BE2C (cell line): Measurements from ENCODE around the gene ARHGEF11.

Source experiments
- DNase-seq: peaks from one replicate; pipeline ENCODE4 v3.0.0-alpha.2; 2020
- H3K27me3 ChIP-seq: fragments of 250-450 bp; sonication (Bioruptor Pico); 2 replicates; pipeline ENCODE4 v1.5.1; 2020; ENCODE audit warnings: mild to moderate bottlenecking
- H3K36me3 ChIP-seq: fragments of 250-450 bp; sonication (Bioruptor Pico); 2 replicates; pipeline ENCODE4 v1.5.1; 2020; ENCODE audit warnings: mild to moderate bottlenecking
- H3K4me1 ChIP-seq: fragments of 250-450 bp; sonication (Bioruptor Pico); 2 replicates; pipeline ENCODE4 v1.5.1; 2020
- H3K4me3 ChIP-seq: 2 replicates; pipeline ENCODE4 v1.5.1; 2011; ENCODE audit warnings: low read depth, low read length
- H3K9me3 ChIP-seq: fragments of 250-450 bp; sonication (Bioruptor Pico); 2 replicates; pipeline ENCODE4 v1.5.1; 2020
- TF ChIP-seq, protein P1 (sequence below): IDR thresholded peaks from 2 replicates; pipeline ENCODE4 v1.5.1; 2012; ENCODE audit warnings: mild to moderate bottlenecking, low read depth, low read length

ARHGEF11 gene

DNA sequence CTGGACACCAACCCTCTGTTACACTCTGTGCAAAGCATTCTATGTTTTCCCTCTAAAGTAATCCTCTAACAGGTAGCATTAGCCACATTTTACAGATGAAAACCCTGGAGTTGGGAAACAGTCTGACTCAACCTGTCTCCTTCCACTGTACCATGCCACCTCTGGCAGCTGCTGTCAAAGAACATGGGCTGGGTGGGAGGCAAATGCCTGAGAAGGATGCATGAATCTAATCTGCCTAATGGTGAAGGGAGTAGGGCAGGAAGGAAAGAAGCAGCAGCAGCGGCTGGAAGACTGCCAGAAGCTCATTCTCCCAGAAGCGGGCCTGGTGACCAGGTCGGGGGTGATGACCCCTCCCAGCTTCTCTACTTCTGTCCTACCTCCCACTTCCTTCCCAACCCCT is 103.4 kb downstream of the ARHGEF11 start:
- Histone ChIP-seq H3K27me3 (no peaks in the 10 kb centered on the region), H3K36me3 (peaks cover 51% of the 10 kb centered on the region), H3K4me1 (no peaks in the 10 kb centered on the region), H3K4me3 (no peak overlapping the region), H3K9me3 (no peaks in the 10 kb centered on the region)
- TF ChIP-seq, protein P1, sequence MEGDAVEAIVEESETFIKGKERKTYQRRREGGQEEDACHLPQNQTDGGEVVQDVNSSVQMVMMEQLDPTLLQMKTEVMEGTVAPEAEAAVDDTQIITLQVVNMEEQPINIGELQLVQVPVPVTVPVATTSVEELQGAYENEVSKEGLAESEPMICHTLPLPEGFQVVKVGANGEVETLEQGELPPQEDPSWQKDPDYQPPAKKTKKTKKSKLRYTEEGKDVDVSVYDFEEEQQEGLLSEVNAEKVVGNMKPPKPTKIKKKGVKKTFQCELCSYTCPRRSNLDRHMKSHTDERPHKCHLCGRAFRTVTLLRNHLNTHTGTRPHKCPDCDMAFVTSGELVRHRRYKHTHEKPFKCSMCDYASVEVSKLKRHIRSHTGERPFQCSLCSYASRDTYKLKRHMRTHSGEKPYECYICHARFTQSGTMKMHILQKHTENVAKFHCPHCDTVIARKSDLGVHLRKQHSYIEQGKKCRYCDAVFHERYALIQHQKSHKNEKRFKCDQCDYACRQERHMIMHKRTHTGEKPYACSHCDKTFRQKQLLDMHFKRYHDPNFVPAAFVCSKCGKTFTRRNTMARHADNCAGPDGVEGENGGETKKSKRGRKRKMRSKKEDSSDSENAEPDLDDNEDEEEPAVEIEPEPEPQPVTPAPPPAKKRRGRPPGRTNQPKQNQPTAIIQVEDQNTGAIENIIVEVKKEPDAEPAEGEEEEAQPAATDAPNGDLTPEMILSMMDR, result no peak
- no peak for DNase-seq

- H3K27me3 ChIP-seq, result no peaks in the 10 kb centered on the region
- no peak overlapping the region for H3K4me3 ChIP-seq
- TF ChIP-seq, protein P1, result no peak
- peaks cover 46% of the 10 kb centered on the region for H3K36me3 ChIP-seq
- no peaks in the 10 kb centered on the region for H3K4me1 ChIP-seq
- DNase-seq, result no peak
- H3K9me3 ChIP-seq, result no peaks in the 10 kb centered on the region
Measured at GRCh38 chr1:156941675-156942074, 103.9 kb downstream of the ARHGEF11 start.

GRCh38 chr1:156939786-156940334 is 105.7 kb downstream of the ARHGEF11 start:
- Histone ChIP-seq H3K9me3 (no peaks in the 10 kb centered on the region), H3K36me3 (peaks cover 36% of the 10 kb centered on the region), H3K4me3 (no peak overlapping the region), H3K27me3 (no peaks in the 10 kb centered on the region), H3K4me1 (no peaks in the 10 kb centered on the region)
- no peak for DNase-seq
- TF ChIP-seq, protein P1, result no peak

GRCh38 chr1:156938813-156939212 is 106.7 kb downstream of the ARHGEF11 start:
- Histone ChIP-seq H3K4me1 (no peaks in the 10 kb centered on the region), H3K9me3 (no peaks in the 10 kb centered on the region), H3K27me3 (no peaks in the 10 kb centered on the region), H3K4me3 (no peak overlapping the region), H3K36me3 (peaks cover 26% of the 10 kb centered on the region)
- TF ChIP-seq, protein P1, result no peak
- no peak for DNase-seq

GRCh38 chr1:156937883-156938282 is 107.7 kb downstream of the ARHGEF11 start:
- H3K27me3 ChIP-seq, result no peaks in the 10 kb centered on the region
- H3K9me3 ChIP-seq, result no peaks in the 10 kb centered on the region
- peaks cover 19% of the 10 kb centered on the region for H3K36me3 ChIP-seq
- H3K4me1 ChIP-seq, result no peaks in the 10 kb centered on the region
- TF ChIP-seq, protein P1, result no peak
- H3K4me3 ChIP-seq, result no peak overlapping the region
- DNase-seq, result no peak

GRCh38 chr1:156936721-156937220 is 108.8 kb downstream of the ARHGEF11 start:
- Histone ChIP-seq H3K9me3 (no peaks in the 10 kb centered on the region), H3K27me3 (no peaks in the 10 kb centered on the region), H3K36me3 (peaks cover 13% of the 10 kb centered on the region)

More at GRCh38 chr1:156936721-156937220, 108.8 kb downstream of the ARHGEF11 start:
- peak; percentile 44 for DNase-seq
- no peaks in the 10 kb centered on the region for H3K4me1 ChIP-seq
- TF ChIP-seq, protein P1, result no peak
- H3K4me3 ChIP-seq, result no peak overlapping the region
